ENCODE data around the gene SHISA2. TPM values are rescaled to one million over a fixed set of nuclear protein-coding genes. Genes with fewer than 3 reads are reported as not detected.
"Not testable (repeated sequence)": the region's sequence is repeated elsewhere in the genome, so short reads cannot be mapped to it uniquely, and the experiment has no call there.

Gene SHISA2
- total and polyA plus RNA-seq, 2 experiments from 2014 or later = 0.32 to 0.43 TPM

GRCh38 chr13:26067601-26068000 is 15.8 kb upstream of the SHISA2 start:
- 83 to 92% methylated on average over 3 of the region's 3 CpGs for WGBS, 2 experiments (ENCODE audit: low coverage in 1 of 2, low lambda C conversion rate in 2 of 2, missing lambda C conversion rate in 2 of 2)
- H3K27me3 ChIP-seq (replicated peaks; ENCODE audit: insufficient read depth) = peaks cover 5% of the 10 kb centered on the region
- in situ Hi-C loops (cut with MboI) = no loop called here
- H3F3A ChIP-seq (ENCODE audit: insufficient read depth) = no peaks in the 10 kb centered on the region
- no peaks in the 10 kb centered on the region for H3K36me3 ChIP-seq (ENCODE audit: low read depth)
- H3K4me1 ChIP-seq (ENCODE audit: insufficient read depth) = no peaks in the 10 kb centered on the region
- no peaks in the 10 kb centered on the region for H3K79me2 ChIP-seq (ENCODE audit: insufficient read depth)
- no peak overlapping the region for H3K4me2 ChIP-seq (ENCODE audit: unreplicated experiment)
- no peak for DNase-seq
- H3K9ac ChIP-seq = no peak overlapping the region
- H3K9me3 ChIP-seq (ENCODE audit: low read depth) = no peaks in the 10 kb centered on the region
- H3K27ac ChIP-seq = no peak overlapping the region
- TF ChIP-seq EZH2phosphoT487 (IDR thresholded peaks at IDR 0.05; ENCODE audit: insufficient read depth, low read depth) (no peak), EZH2 (IDR thresholded peaks at IDR 0.05; ENCODE audit: insufficient read depth, poor library complexity, severe bottlenecking) (no peak)
- H3K9me2 ChIP-seq (ENCODE audit: insufficient read depth) = no peaks in the 10 kb centered on the region
- H4K20me1 ChIP-seq (ENCODE audit: insufficient read depth) = no peaks in the 10 kb centered on the region
- no peak overlapping the region for H3K4me3 ChIP-seq
- H2AFZ ChIP-seq = no peak overlapping the region

GRCh38 chr13:26066492-26066891 is 14.7 kb upstream of the SHISA2 start:
- H3K9me2 ChIP-seq (ENCODE audit: insufficient read depth); H2AFZ ChIP-seq; H3K4me2 ChIP-seq (ENCODE audit: unreplicated experiment); H4K20me1 ChIP-seq (ENCODE audit: insufficient read depth); H3K36me3 ChIP-seq (ENCODE audit: low read depth); H3F3A ChIP-seq (ENCODE audit: insufficient read depth); H3K4me1 ChIP-seq (ENCODE audit: insufficient read depth); H3K9me3 ChIP-seq (ENCODE audit: low read depth); H3K9ac ChIP-seq; in situ Hi-C loops (cut with MboI); H3K27ac ChIP-seq; H3K27me3 ChIP-seq (replicated peaks; ENCODE audit: insufficient read depth); H3K79me2 ChIP-seq (ENCODE audit: insufficient read depth); H3K4me3 ChIP-seq; DNase-seq: not testable (repeated sequence)
- WGBS, 2 experiments (ENCODE audit: low coverage in 1 of 2, low lambda C conversion rate in 2 of 2, missing lambda C conversion rate in 2 of 2) = 56 to 57% methylated on average over 7 of the region's 7 CpGs

GRCh38 chr13:26062853-26063444 is 11.1 kb upstream of the SHISA2 start:
- H2AFZ ChIP-seq = no peak overlapping the region
- H3K4me3 ChIP-seq = no peak overlapping the region
- in situ Hi-C loops (cut with MboI) = loop anchor here (5.0 kb wide), 1 partner anchor 486 kb away; no protein-coding TSS in a partner anchor
- peaks cover 11% of the 10 kb centered on the region for H3K27me3 ChIP-seq (replicated peaks; ENCODE audit: insufficient read depth)
- H3K9ac ChIP-seq = no peak overlapping the region
- 69 to 70% methylated on average over 5 of the region's 5 CpGs for WGBS, 2 experiments (ENCODE audit: low coverage in 1 of 2, low lambda C conversion rate in 2 of 2, missing lambda C conversion rate in 2 of 2)
- H3K4me2 ChIP-seq (ENCODE audit: unreplicated experiment) = no peak overlapping the region
- no peaks in the 10 kb centered on the region for H3K9me2 ChIP-seq (ENCODE audit: insufficient read depth)
- no peak for TF ChIP-seq EZH2phosphoT487 (IDR thresholded peaks at IDR 0.05; ENCODE audit: insufficient read depth, low read depth)
- no peak for TF ChIP-seq EZH2 (IDR thresholded peaks at IDR 0.05; ENCODE audit: insufficient read depth, poor library complexity, severe bottlenecking)
- DNase-seq = peak; percentile 63
- H3K79me2 ChIP-seq (ENCODE audit: insufficient read depth) = no peaks in the 10 kb centered on the region
- H3K9me3 ChIP-seq (ENCODE audit: low read depth) = no peaks in the 10 kb centered on the region
- H3F3A ChIP-seq (ENCODE audit: insufficient read depth) = peaks cover 7% of the 10 kb centered on the region; the same call in 1 of the 2 replicates
- no peak overlapping the region for H3K27ac ChIP-seq
- no peaks in the 10 kb centered on the region for H4K20me1 ChIP-seq (ENCODE audit: insufficient read depth)
- H3K4me1 ChIP-seq (ENCODE audit: insufficient read depth) = peaks cover 3% of the 10 kb centered on the region; the same call in 1 of the 2 replicates
- no peaks in the 10 kb centered on the region for H3K36me3 ChIP-seq (ENCODE audit: low read depth)

GRCh38 chr13:26061947-26062346 is 10.1 kb upstream of the SHISA2 start:
- Histone ChIP-seq H4K20me1 (ENCODE audit: insufficient read depth) (no peaks in the 10 kb centered on the region), H3K9me3 (ENCODE audit: low read depth) (no peaks in the 10 kb centered on the region), H2AFZ (peak overlapping the region; percentile 28; the same call in 1 of the 2 replicates), H3K36me3 (ENCODE audit: low read depth) (no peaks in the 10 kb centered on the region), H3F3A (ENCODE audit: insufficient read depth) (peaks cover 7% of the 10 kb centered on the region; the same call in 1 of the 2 replicates), H3K4me2 (ENCODE audit: unreplicated experiment) (peak overlapping the region; percentile 65), H3K9me2 (ENCODE audit: insufficient read depth) (no peaks in the 10 kb centered on the region), H3K27me3 (replicated peaks; ENCODE audit: insufficient read depth) (peaks cover 6% of the 10 kb centered on the region; the same call in 1 of the 2 replicates), H3K27ac (no peak overlapping the region), H3K9ac (no peak overlapping the region), H3K79me2 (ENCODE audit: insufficient read depth) (no peaks in the 10 kb centered on the region), H3K4me3 (0 out of 2 replicates have a peak overlapping the region, but pooled peaks have one; percentile 10), H3K4me1 (ENCODE audit: insufficient read depth) (peaks cover 3% of the 10 kb centered on the region; the same call in 1 of the 2 replicates)
- 4 to 9% methylated on average over 6 of the region's 6 CpGs for WGBS, 2 experiments (ENCODE audit: low coverage in 1 of 2, low lambda C conversion rate in 2 of 2, missing lambda C conversion rate in 2 of 2)
- in situ Hi-C loops (cut with MboI) = loop anchor here (5.0 kb wide), 1 partner anchor 485 kb away; no protein-coding TSS in a partner anchor
- DNase-seq = peak; percentile 88
- TF ChIP-seq EZH2phosphoT487 (IDR thresholded peaks at IDR 0.05; ENCODE audit: insufficient read depth, low read depth) (no peak), EZH2 (IDR thresholded peaks at IDR 0.05; ENCODE audit: insufficient read depth, poor library complexity, severe bottlenecking) (no peak)
